22Rv1 (cell line): ENCODE results near the gene RASD2.

Experiments used
- H3K27ac ChIP-seq: fragments of 450-650 bp; 2 replicates; pipeline ENCODE4 v1.5.1; 2017
- ZFX ChIP-seq: fragments of 450-650 bp; IDR thresholded peaks from 2 replicates; pipeline ENCODE4 v1.6.1; 2017; ENCODE audit warnings: antibody characterized with exemption, borderline replicate concordance
- TF ChIP-seq, protein P1 (sequence below): fragments of 450-650 bp; IDR thresholded peaks from 2 replicates; pipeline ENCODE4 v1.5.1; 2017; ENCODE audit warnings: mild to moderate bottlenecking

RASD2 gene

DNA sequence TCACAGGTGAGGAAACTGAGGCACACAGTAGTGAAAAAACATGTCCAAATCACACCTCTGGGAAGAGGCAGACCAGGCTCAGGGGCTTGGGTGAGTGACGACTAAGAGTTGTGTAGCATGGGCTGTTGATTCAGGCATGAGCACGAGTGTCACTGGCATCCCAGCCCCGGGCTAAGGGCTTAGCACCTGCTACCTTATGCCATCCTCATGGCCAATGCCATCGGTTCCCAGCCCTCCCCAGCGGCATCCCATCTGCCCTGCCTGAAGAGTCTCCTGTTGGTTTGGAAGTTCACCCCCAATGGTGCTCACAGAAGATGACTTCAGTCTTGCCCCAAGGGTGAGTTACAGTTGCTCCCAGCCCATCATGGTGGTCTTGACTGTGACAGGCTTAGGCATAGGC lies 54.1 kb downstream of the RASD2 start:
- no peak for TF ChIP-seq ZFX
- TF ChIP-seq, protein P1, sequence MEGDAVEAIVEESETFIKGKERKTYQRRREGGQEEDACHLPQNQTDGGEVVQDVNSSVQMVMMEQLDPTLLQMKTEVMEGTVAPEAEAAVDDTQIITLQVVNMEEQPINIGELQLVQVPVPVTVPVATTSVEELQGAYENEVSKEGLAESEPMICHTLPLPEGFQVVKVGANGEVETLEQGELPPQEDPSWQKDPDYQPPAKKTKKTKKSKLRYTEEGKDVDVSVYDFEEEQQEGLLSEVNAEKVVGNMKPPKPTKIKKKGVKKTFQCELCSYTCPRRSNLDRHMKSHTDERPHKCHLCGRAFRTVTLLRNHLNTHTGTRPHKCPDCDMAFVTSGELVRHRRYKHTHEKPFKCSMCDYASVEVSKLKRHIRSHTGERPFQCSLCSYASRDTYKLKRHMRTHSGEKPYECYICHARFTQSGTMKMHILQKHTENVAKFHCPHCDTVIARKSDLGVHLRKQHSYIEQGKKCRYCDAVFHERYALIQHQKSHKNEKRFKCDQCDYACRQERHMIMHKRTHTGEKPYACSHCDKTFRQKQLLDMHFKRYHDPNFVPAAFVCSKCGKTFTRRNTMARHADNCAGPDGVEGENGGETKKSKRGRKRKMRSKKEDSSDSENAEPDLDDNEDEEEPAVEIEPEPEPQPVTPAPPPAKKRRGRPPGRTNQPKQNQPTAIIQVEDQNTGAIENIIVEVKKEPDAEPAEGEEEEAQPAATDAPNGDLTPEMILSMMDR: no peak
- no peak overlapping the region for H3K27ac ChIP-seq

GRCh38 chr22:35596821-35597220 lies 56.2 kb downstream of the RASD2 start:
- no peak for TF ChIP-seq ZFX
- TF ChIP-seq, protein P1: no peak
- no peak overlapping the region for H3K27ac ChIP-seq

GRCh38 chr22:35597692-35598395 lies 57.2 kb downstream of the RASD2 start:
- no peak for TF ChIP-seq ZFX
- TF ChIP-seq, protein P1: no peak
- H3K27ac ChIP-seq: no peak overlapping the region

- TF ChIP-seq, protein P1: no peak
- no peak for TF ChIP-seq ZFX
- no peak overlapping the region for H3K27ac ChIP-seq
Observed at GRCh38 chr22:35598396-35598710, 57.7 kb downstream of the RASD2 start.

DNA sequence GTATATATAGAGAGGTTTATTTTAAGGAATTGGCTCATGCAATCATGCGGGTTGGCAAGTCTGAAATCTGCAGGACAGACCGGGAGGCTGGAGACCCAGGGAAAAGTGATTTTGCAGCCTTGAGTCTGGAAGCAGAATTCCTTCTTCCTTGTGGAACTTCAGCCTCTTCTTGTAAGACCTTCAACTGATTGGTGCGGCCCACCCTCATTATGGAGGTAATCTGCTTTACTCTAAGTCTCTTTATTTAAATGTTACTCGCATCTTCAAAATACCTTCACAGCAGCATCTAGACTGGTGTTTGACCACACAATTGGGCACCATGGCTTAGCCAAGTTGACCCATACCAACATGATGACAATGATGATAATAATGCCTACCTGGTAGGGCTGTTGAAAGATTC lies 58.7 kb downstream of the RASD2 start:
- H3K27ac ChIP-seq: no peak overlapping the region
- TF ChIP-seq, protein P1: no peak
- TF ChIP-seq ZFX: no peak

GRCh38 chr22:35600476-35600875 lies 59.8 kb downstream of the RASD2 start:
- TF ChIP-seq ZFX: no peak
- TF ChIP-seq, protein P1: no peak
- H3K27ac ChIP-seq: no peak overlapping the region

- TF ChIP-seq ZFX: no peak
- H3K27ac ChIP-seq: no peak overlapping the region
Observed at GRCh38 chr22:35601013-35601580, 60.5 kb downstream of the RASD2 start.
